Type B pancreatic cell (in vitro differentiated cells): Measurements from ENCODE around the gene FOXL1. TPM values are rescaled to one million over a fixed set of nuclear protein-coding genes. Genes with fewer than 3 reads are reported as not detected.

Source experiments
- DNase-seq: peaks from one replicate; pipeline ENCODE4 v3.0.0; 2021; ENCODE audit warnings: mixed read lengths; ENCODE audit not compliant: unreplicated experiment; ENCODE audit errors: extremely low spot score
- H3K27ac Mint-ChIP-seq: 2 replicates; pipeline ENCODE4 v1.8.0; 2021; ENCODE audit warnings: mild to moderate bottlenecking, mixed read lengths
- H3K27me3 Mint-ChIP-seq: 2 replicates; pipeline ENCODE4 v1.8.0; 2021; ENCODE audit warnings: mixed read lengths
- H3K36me3 Mint-ChIP-seq: 2 replicates; pipeline ENCODE4 v1.8.0; 2021; ENCODE audit warnings: mixed read lengths
- H3K4me1 Mint-ChIP-seq: one replicate; pipeline ENCODE4 v1.8.0; 2021; ENCODE audit warnings: mixed read lengths; ENCODE audit not compliant: unreplicated experiment
- H3K4me3 Mint-ChIP-seq: 2 replicates; pipeline ENCODE4 v1.8.0; 2021; ENCODE audit warnings: mild to moderate bottlenecking, mixed read lengths
- H3K9me3 Mint-ChIP-seq: 2 replicates; pipeline ENCODE4 v1.8.0; 2021; ENCODE audit warnings: mixed read lengths
- total RNA-seq: library from RNA; stranded (reverse); gene quantifications from 2 replicates; pipeline ENCODE4 v1.2.1, GENCODE V29; 2021; ENCODE audit warnings: low replicate concordance
- TF ChIP-seq, protein P1 (sequence below): fragments of 200-600 bp; sonication (generic); conservative IDR thresholded peaks from 2 replicates; pipeline ENCODE4 v1.5.0; 2021; ENCODE audit warnings: antibody characterized with exemption, mild to moderate bottlenecking

Gene FOXL1
- total RNA-seq, 1 donor from 2014 or later: 2.2 TPM

- Mint-ChIP-seq H3K36me3 (no peaks in the 10 kb centered on the region), H3K4me1 (peaks cover 28% of the 10 kb centered on the region), H3K4me3 (no peak overlapping the region), H3K27me3 (peaks cover 71% of the 10 kb centered on the region), H3K27ac (no peak overlapping the region), H3K9me3 (no peaks in the 10 kb centered on the region)
- DNase-seq: no peak
- TF ChIP-seq, protein P1, sequence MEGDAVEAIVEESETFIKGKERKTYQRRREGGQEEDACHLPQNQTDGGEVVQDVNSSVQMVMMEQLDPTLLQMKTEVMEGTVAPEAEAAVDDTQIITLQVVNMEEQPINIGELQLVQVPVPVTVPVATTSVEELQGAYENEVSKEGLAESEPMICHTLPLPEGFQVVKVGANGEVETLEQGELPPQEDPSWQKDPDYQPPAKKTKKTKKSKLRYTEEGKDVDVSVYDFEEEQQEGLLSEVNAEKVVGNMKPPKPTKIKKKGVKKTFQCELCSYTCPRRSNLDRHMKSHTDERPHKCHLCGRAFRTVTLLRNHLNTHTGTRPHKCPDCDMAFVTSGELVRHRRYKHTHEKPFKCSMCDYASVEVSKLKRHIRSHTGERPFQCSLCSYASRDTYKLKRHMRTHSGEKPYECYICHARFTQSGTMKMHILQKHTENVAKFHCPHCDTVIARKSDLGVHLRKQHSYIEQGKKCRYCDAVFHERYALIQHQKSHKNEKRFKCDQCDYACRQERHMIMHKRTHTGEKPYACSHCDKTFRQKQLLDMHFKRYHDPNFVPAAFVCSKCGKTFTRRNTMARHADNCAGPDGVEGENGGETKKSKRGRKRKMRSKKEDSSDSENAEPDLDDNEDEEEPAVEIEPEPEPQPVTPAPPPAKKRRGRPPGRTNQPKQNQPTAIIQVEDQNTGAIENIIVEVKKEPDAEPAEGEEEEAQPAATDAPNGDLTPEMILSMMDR: no peak
Measured at GRCh38 chr16:86597126-86597879, 19.0 kb downstream of the FOXL1 start.

GRCh38 chr16:86597880-86598606 lies 19.7 kb downstream of the FOXL1 start:
- Mint-ChIP-seq H3K27me3 (peaks cover 74% of the 10 kb centered on the region), H3K4me3 (no peak overlapping the region), H3K9me3 (no peaks in the 10 kb centered on the region), H3K27ac (no peak overlapping the region), H3K36me3 (no peaks in the 10 kb centered on the region), H3K4me1 (peaks cover 27% of the 10 kb centered on the region)
- no peak for DNase-seq
- TF ChIP-seq, protein P1: no peak

GRCh38 chr16:86598607-86599565 lies 20.5 kb downstream of the FOXL1 start:
- Mint-ChIP-seq H3K27me3 (peaks cover 65% of the 10 kb centered on the region), H3K9me3 (no peaks in the 10 kb centered on the region)

DNA sequence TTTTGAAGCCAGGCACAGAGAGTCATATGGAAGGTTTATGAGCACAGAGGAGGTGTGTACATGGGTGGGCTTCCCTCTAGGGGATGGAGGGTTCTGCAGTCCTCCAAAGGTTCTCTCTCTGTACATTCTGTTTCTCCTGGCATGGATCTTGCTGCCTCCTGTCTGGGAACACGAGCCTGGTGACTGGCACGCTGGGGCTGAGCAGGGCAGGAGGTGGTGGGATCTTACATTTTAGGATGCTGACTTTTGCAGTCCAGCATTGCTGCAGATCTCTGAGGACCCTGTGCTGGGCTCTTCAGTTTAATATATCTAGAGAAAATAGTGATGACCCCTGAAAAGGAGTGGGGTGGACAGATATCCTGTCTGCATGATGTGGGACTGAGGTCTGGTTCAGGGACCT lies 23.0 kb downstream of the FOXL1 start:
- H3K36me3 Mint-ChIP-seq: no peaks in the 10 kb centered on the region
- H3K4me1 Mint-ChIP-seq: peaks cover 12% of the 10 kb centered on the region
- no peak for DNase-seq

More at GRCh38 chr16:86598607-86599565, 20.5 kb downstream of the FOXL1 start:
- no peak overlapping the region for H3K27ac Mint-ChIP-seq
- DNase-seq: peak; percentile 55
- no peaks in the 10 kb centered on the region for H3K36me3 Mint-ChIP-seq
- TF ChIP-seq, protein P1: no peak
- H3K4me3 Mint-ChIP-seq: no peak overlapping the region
- peaks cover 19% of the 10 kb centered on the region for H3K4me1 Mint-ChIP-seq

GRCh38 chr16:86602521-86602920 lies 24.2 kb downstream of the FOXL1 start:
- peaks cover 12% of the 10 kb centered on the region for H3K4me1 Mint-ChIP-seq
- H3K36me3 Mint-ChIP-seq: no peaks in the 10 kb centered on the region
- H3K4me3 Mint-ChIP-seq: no peak overlapping the region
- TF ChIP-seq, protein P1: no peak
- H3K27me3 Mint-ChIP-seq: peaks cover 37% of the 10 kb centered on the region
- H3K27ac Mint-ChIP-seq: no peak overlapping the region
- no peaks in the 10 kb centered on the region for H3K9me3 Mint-ChIP-seq
- no peak for DNase-seq

More for the DNA sequence above, 23.0 kb downstream of the FOXL1 start:
- Mint-ChIP-seq H3K9me3 (no peaks in the 10 kb centered on the region), H3K27ac (no peak overlapping the region), H3K4me3 (no peak overlapping the region), H3K27me3 (peaks cover 44% of the 10 kb centered on the region)
- TF ChIP-seq, protein P1: no peak
